ENCODE data around the gene NEURL4.
"Not testable (repeated sequence)": the region's sequence is repeated elsewhere in the genome, so short reads cannot be mapped to it uniquely, and the experiment has no call there.

NEURL4 gene

DNA sequence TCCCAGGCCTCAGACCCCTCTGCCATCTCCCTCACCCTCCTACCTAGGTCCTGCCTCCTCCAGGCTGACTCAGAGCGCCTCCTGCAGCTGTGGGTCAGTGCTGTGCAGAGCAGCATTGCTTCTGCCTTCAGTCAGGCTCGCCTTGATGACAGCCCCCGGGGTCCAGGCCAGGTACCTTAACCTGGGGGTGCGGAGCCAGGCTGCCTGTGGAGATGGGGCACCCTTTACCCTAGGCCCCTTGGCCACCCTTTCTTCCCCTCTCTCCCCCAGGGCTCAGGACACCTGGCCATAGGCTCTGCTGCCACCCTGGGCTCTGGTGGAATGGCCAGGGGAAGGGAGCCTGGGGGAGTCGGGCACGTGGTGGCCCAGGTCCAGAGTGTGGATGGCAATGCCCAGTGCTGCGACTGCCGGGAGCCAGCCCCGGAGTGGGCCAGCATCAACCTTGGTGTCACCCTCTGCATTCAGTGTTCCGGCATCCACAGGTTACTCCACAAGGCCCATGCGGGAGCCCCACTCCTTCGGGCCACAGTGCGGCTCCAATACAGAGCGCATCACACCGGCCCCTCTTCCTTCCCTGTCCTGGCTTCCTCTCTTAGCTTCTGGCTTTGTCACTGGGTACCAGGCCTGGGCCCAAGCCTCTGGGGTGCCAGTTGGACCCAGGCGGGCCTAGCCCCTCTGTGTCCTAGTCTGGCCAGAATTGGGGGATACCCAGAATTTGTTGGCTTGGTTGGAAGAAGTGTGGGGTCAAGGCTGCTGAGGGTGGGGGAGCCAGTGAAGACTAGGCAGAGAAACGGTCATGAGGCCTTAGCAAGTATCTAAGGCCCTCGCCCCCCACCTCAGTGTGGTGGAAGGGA is 17.9 kb upstream of the NEURL4 start:
- DNase-seq, result no peak

DNA sequence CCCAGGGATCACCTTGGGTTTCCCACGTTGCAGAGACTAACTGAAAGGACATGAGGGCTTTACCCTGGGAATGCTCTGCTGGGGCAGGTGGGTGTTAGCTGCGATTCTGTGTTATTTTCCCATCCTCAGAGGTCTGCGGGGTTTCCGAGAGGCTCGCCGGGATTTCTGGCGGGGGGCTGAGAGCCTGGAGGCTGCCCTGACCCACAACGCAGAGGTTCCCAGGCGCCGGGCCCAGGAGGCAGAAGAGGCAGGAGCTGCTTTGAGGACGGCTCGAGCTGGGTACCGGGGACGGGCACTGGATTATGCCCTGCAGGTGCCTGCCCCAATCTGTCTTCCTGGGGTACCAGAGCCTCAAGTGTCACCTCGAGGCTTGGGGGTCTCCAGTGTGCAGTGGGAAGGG is 14.1 kb upstream of the NEURL4 start:
- no peak for DNase-seq

- DNase-seq, result no peak
These were observed 12.7 kb upstream of the NEURL4 start for GRCh38 chr17:7341842-7342241.

DNA sequence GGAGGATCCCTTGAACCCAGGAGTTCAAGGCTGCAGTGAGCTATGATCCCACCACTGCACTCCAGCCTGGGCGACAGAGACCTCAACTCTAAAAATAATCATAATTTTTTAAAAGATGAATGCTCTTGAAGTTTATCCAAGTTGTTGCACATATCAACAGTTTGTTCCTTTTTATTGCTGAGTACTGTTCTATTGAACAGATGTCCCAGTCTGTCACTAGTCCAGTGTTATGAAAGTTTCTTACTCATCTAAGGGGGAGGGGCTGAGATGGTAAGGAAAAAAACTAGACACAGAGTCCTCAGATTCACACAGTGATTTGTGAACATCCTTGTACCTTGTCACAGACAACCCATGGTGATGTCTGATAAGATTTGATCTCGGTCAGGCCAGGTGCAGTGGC is 11.0 kb upstream of the NEURL4 start:
- no peak for DNase-seq

- not testable (repeated sequence) for DNase-seq
These were observed 8.5 kb upstream of the NEURL4 start for GRCh38 chr17:7337600-7337999.

GRCh38 chr17:7336240-7337175 is 7.4 kb upstream of the NEURL4 start, which contains the start of gene ACAP1:
ACAP1 (plus strand) TSS chr17:7336529; CDS start chr17:7336735, 206 bp downstream.
- DNase-seq, result no peak

- not testable (repeated sequence) for DNase-seq
These were observed 6.6 kb upstream of the NEURL4 start for GRCh38 chr17:7335765-7336164.

GRCh38 chr17:7334938-7335538 is 5.9 kb upstream of the NEURL4 start:
- DNase-seq, result no peak

DNA sequence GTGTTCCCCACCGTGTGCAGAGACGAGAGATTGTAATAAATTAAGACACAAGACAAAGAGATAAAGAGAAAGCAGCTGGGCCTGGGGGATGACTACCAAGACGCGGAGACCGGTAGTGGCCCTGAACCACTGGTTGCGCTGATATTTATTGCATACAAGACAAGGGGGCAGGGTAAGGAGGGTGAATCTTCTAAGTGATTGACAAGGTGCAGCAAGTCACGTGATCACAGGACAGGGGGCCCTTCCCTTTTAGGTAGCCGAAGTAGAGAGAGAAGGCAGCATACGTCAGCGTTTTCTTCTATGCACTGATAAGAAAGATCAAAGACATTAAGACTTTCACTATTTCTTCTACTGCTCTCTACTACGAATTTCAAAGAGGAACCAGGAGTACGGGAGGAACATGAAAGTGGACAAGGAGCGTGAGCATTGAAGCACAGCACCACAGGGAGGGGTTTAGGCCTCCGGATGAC is 3.5 kb upstream of the NEURL4 start:
- DNase-seq, result not testable (repeated sequence)

DNA sequence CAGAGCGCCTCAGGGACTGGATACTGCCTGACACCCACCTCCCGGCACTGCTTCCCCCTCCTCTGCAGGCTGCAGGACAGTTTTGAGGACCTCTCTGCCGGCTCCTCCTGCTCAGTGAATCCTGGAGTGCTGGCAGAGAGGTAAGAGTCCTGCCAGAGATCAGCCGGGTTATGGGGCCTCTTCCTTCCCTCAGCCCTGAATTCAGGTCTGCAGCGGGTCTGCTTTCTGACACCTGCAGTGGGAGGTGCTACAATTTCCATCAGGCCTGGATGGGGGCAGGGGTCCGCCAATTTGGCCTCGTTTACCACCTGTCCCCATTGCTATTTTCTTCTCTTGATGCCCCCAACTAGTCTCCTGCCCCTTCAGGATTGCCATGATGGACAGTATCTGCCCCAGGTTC is 3.0 kb upstream of the NEURL4 start:
- no peak for DNase-seq

- DNase-seq, result no peak
These were observed 1.5 kb upstream of the NEURL4 start for GRCh38 chr17:7330638-7331015.

GRCh38 chr17:7329997-7330637 is 982 bp upstream of the NEURL4 start:
- DNase-seq, result peak; percentile 53

DNA sequence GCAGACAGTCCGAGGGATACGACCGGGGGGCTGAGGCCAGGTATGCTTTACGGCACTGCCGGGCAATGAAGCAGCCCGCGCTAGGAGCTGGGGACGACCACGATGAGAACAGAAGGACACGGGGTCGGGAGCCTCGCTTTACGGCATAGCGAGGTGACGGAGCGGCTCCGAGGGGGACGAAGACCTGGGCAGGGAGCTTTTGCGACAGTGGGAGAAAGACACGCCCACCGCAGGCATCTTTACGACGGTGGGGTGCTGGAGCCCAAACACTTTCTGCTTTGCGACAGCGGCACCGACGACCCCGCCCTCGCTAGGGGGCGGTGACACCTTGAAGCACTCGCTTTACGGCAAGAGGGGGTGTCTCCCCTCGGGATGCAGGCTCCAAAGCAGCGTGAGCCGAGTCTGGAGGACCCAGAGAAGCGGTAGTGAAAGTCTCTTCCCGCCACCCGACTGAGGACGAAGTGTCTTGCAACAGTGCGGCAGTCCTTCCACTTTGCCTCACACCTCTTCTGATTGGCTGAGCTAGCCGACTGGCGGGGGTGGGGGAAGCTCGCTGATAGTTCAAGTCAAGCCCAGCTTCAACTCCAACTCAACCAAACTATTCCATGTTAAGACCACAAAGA is 350 bp upstream of the NEURL4 start:
- peak; percentile 91 for DNase-seq

- DNase-seq, result no peak
These were observed 1.1 kb downstream of the NEURL4 start for GRCh38 chr17:7328009-7328408.

DNA sequence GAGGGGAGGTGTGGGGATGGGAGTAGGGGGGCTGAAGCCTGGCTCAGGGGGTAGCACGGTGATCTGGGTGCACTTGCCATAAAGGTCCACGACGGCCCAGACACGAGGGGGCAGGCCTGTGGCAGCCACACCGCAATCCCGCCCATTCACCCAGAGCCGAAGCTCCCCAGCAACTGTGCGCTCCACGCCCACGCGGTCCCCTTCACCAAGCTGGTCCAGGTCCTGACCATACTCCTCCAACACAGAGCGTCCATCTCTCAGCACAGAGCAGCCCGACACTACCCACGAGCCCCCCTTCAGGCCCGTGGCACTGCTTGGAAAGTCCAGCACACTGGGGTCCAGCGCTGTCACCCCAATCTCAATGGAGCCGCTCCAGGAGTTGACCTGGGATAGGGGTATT is 1.6 kb downstream of the NEURL4 start:
- no peak for DNase-seq

- no peak for DNase-seq
These were observed 2.1 kb downstream of the NEURL4 start for GRCh38 chr17:7327056-7327455.

DNA sequence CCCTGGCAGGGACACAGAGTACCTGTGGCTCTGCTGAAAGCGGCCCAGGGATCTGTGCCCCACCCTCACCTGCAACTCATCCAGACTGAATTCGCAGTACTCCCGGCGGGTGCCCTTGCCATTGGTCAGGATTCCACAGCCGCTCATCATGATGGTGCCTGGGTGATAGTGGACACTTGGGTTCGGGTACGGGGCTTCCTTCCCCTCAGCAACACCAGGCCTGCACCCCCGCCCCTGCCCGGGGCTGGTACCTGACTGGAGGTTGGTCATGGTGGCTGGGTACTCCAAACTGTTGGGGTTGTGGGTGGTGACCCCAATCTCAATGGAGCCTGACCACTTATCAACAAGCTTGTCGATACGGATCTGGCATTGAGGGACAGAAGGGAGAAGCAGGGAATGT is 2.9 kb downstream of the NEURL4 start:
- no peak for DNase-seq

GRCh38 chr17:7325031-7325528 is 4.1 kb downstream of the NEURL4 start:
- no peak for DNase-seq

- no peak for DNase-seq
These were observed 4.7 kb downstream of the NEURL4 start for GRCh38 chr17:7324438-7324779.

DNA sequence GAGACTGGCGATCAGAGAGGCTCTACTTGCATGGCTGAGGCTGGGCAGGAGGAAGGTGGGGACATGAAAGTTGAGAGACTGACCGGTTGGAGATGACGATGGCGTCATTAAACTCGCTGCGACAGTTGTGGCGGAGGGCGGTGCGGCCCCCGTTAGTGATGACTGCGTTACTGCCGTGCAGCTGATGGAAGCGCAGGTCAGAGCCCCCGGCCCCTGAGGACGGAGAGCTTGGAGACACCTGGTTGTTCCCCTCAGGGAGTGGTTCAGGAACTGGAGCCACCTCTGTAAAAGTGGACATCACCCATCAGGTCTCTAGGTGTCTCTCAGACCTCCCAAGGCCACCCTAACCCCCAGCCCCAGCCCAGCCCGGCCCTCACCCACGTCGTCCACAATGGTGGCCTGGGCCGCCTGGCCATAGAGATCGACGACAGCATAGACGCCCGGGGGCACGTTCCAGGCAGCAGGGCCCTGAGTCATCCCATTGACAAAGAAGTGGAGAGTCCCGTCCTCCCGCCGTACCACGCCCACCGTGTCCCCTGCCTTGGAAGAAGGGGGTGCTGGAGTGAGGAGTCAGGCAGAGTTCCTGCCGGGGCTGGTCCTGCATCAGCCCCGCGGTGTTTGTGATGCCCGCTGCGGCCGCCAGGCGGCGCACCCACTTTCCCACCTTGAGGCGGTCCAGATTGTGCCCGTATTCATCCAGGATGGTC is 5.3 kb downstream of the NEURL4 start:
- DNase-seq, result no peak

GRCh38 chr17:7322520-7323194 is 6.5 kb downstream of the NEURL4 start:
- DNase-seq, result no peak
